NCI-H526 (cell line): Measurements from ENCODE around the gene MDGA2.
A peak's percentile ranks its signal among the peaks of the same experiment; 100 is the strongest.
"Not testable (repeated sequence)": the region's sequence is repeated elsewhere in the genome, so short reads cannot be mapped to it uniquely, and the experiment has no call there.

Experiments
- DNase-seq, 2 experiments: peaks; one replicate each; lab custom pipeline; 2025; lab: John Stamatoyannopoulos, UW

MDGA2 gene

GRCh38 chr14:47624126-47624525 lies 51.3 kb downstream of the MDGA2 start:
- DNase-seq: not testable (repeated sequence)

- DNase-seq: no peak
These were observed 56.0 kb downstream of the MDGA2 start for GRCh38 chr14:47619392-47619791.

- no peak for DNase-seq
These were observed 68.8 kb downstream of the MDGA2 start for GRCh38 chr14:47606566-47606965.

- no peak for DNase-seq
These were observed 78.5 kb downstream of the MDGA2 start for GRCh38 chr14:47596860-47597259.

GRCh38 chr14:47596232-47596631 lies 79.2 kb downstream of the MDGA2 start:
- DNase-seq: no peak

GRCh38 chr14:47595552-47595951 lies 79.9 kb downstream of the MDGA2 start:
- DNase-seq: no peak

- no peak for DNase-seq
These were observed 84.5 kb downstream of the MDGA2 start for GRCh38 chr14:47590767-47591495.

GRCh38 chr14:47585447-47585846 lies 90.0 kb downstream of the MDGA2 start:
- no peak for DNase-seq

GRCh38 chr14:47567273-47567672 lies 108.1 kb downstream of the MDGA2 start:
- no peak for DNase-seq

- DNase-seq: no peak
These were observed 117.5 kb downstream of the MDGA2 start for GRCh38 chr14:47557894-47558293.

- no peak for DNase-seq
These were observed 120.1 kb downstream of the MDGA2 start for GRCh38 chr14:47555333-47555732.

GRCh38 chr14:47549886-47550285 lies 125.5 kb downstream of the MDGA2 start:
- no peak for DNase-seq

- no peak for DNase-seq
These were observed 131.9 kb downstream of the MDGA2 start for GRCh38 chr14:47543459-47543858.

GRCh38 chr14:47541662-47542061 lies 133.7 kb downstream of the MDGA2 start:
- peak in 1 of 2 experiments; percentile 20 for DNase-seq

- peak; percentile 28 to 57 for DNase-seq
These were observed 136.4 kb downstream of the MDGA2 start for GRCh38 chr14:47539031-47539461.

GRCh38 chr14:47536341-47536740 lies 139.1 kb downstream of the MDGA2 start:
- no peak for DNase-seq

- no peak for DNase-seq
These were observed 148.7 kb downstream of the MDGA2 start for GRCh38 chr14:47526591-47527244.

- no peak for DNase-seq
These were observed 150.9 kb downstream of the MDGA2 start for GRCh38 chr14:47524524-47524923.

GRCh38 chr14:47520382-47520781 lies 155.0 kb downstream of the MDGA2 start:
- DNase-seq: no peak

- DNase-seq: no peak
These were observed 163.6 kb downstream of the MDGA2 start for GRCh38 chr14:47511829-47512228.

- no peak for DNase-seq
These were observed 165.4 kb downstream of the MDGA2 start for GRCh38 chr14:47509957-47510356.

- DNase-seq: no peak
These were observed 167.5 kb downstream of the MDGA2 start for GRCh38 chr14:47507861-47508260.

- no peak for DNase-seq
These were observed 175.0 kb downstream of the MDGA2 start for GRCh38 chr14:47500369-47500768.

- DNase-seq: no peak
These were observed 184.6 kb downstream of the MDGA2 start for GRCh38 chr14:47490766-47491165.
